PC-9 (cell line): Measurements from ENCODE around the gene HDAC5. TPM values are rescaled to one million over a fixed set of nuclear protein-coding genes. Genes with fewer than 3 reads are reported as not detected.

ENCODE experiments used
- BruUV-seq: library from RNA; stranded (reverse); fragments of 400-500 nt; replicated peaks from 2 replicates; lab custom pipeline; 2021; lab: Mats Ljungman, UMichigan
- CTCF ChIA-PET: fragments of 300-600 bp; sonication (Branson Sonifier 250); formaldehyde crosslinking; loops from one replicate; lab custom pipeline; 2022; ENCODE audit warnings: antibody characterized with exemption; lab: Charles Lee
- POLR2A ChIA-PET: fragments of 300-600 bp; sonication (Branson Sonifier 250); formaldehyde crosslinking; loops from one replicate; lab custom pipeline; 2022; ENCODE audit warnings: antibody characterized with exemption; ENCODE audit not compliant: unreplicated experiment; lab: Charles Lee
- DNase-seq, 2 experiments: peaks; one replicate each; pipeline versions ENCODE4 v3.0.0 to v3.0.0-alpha.2; 2015 to 2022; ENCODE audit warnings: mixed read lengths in 1 of 2
- H2AFZ ChIP-seq: fragments of 200-600 bp; sonication (generic); 2 replicates; pipeline ENCODE4 v1.8.1; 2017; ENCODE audit warnings: antibody characterized with exemption
- H3F3A ChIP-seq: fragments of 200-600 bp; sonication (generic); 2 replicates; pipeline ENCODE4 v1.8.1; 2017; ENCODE audit warnings: antibody characterized with exemption, mild to moderate bottlenecking, low read depth; ENCODE audit not compliant: insufficient read depth
- H3K27ac ChIP-seq: fragments of 200-600 bp; sonication (generic); 2 replicates; pipeline ENCODE4 v1.6.1; 2016; ENCODE audit warnings: mixed run types
- H3K27me3 ChIP-seq: fragments of 200-600 bp; sonication (generic); 2 replicates; pipeline ENCODE4 v1.6.1; 2016; ENCODE audit warnings: low read depth, mixed run types; ENCODE audit not compliant: insufficient read depth
- H3K36me3 ChIP-seq: fragments of 200-600 bp; sonication (generic); 2 replicates; pipeline ENCODE4 v1.6.1; 2016; ENCODE audit warnings: low read depth, mixed run types
- H3K4me1 ChIP-seq: fragments of 200-600 bp; sonication (generic); replicated peaks from 2 replicates; pipeline ENCODE4 v1.6.1; 2016; ENCODE audit warnings: mixed run types; ENCODE audit not compliant: insufficient read depth
- H3K4me2 ChIP-seq: fragments of 200-600 bp; sonication (generic); 2 replicates; pipeline ENCODE4 v1.6.1; 2017; ENCODE audit warnings: mixed run types
- H3K4me3 ChIP-seq: fragments of 200-600 bp; sonication (generic); 2 replicates; pipeline ENCODE4 v1.6.1; 2016; ENCODE audit warnings: mixed run types
- H3K79me2 ChIP-seq: fragments of 200-600 bp; sonication (generic); 2 replicates; pipeline ENCODE4 v1.6.1; 2017; ENCODE audit warnings: low read depth, mixed run types
- H3K9me2 ChIP-seq: fragments of 200-600 bp; sonication (generic); 2 replicates; pipeline ENCODE4 v1.8.1; 2017; ENCODE audit warnings: mild to moderate bottlenecking; ENCODE audit not compliant: insufficient read depth
- H3K9me3 ChIP-seq: fragments of 200-600 bp; sonication (generic); 2 replicates; pipeline ENCODE4 v1.8.1; 2016; ENCODE audit warnings: low read depth; ENCODE audit not compliant: insufficient read depth
- H4K20me1 ChIP-seq: fragments of 200-600 bp; sonication (generic); 2 replicates; pipeline ENCODE4 v1.8.1; 2017; ENCODE audit not compliant: insufficient read depth
- CTCF ChIP-seq: fragments of 200-600 bp; sonication (generic); conservative IDR thresholded peaks from 2 replicates; pipeline ENCODE4 v1.6.1; 2017; ENCODE audit warnings: mixed run types, antibody characterized with exemption, mild to moderate bottlenecking, moderate library complexity
- EZH2 ChIP-seq: fragments of 200-600 bp; sonication (generic); IDR thresholded peaks from 2 replicates; pipeline ENCODE4 v1.8.0; 2017; ENCODE audit warnings: antibody characterized with exemption, low read depth
- intact Hi-C: fragments of 100-400 bp; cut with micrococcal nuclease; formaldehyde crosslinking; loops from one replicate; pipeline ENCODE4 v1.10.0; 2022; ENCODE audit not compliant: unreplicated experiment
- total RNA-seq: library from RNA; stranded (reverse); gene quantifications from 2 replicates; pipeline ENCODE4 v1.2.3, GENCODE V29; 2021

HDAC5 gene
- total RNA-seq, 1 experiment from 2014 or later = 24.0 TPM

- TF ChIP-seq CTCF (no peak), EZH2 (no peak)
- Histone ChIP-seq H3F3A (peaks cover 6% of the 10 kb centered on the region), H3K9me3 (no peaks in the 10 kb centered on the region), H3K4me2 (no peak overlapping the region), H3K4me3 (no peak overlapping the region), H3K27ac (no peak overlapping the region), H3K79me2 (no peaks in the 10 kb centered on the region), H3K4me1 (peaks cover 13% of the 10 kb centered on the region), H3K9me2 (no peaks in the 10 kb centered on the region), H2AFZ (no peak overlapping the region), H4K20me1 (no peaks in the 10 kb centered on the region), H3K36me3 (no peaks in the 10 kb centered on the region), H3K27me3 (no peaks in the 10 kb centered on the region)
- POLR2A ChIA-PET = interaction anchor here (0.6 kb wide), 1 partner anchor 41 kb away, joined by 3 read pairs; the partner anchor contains the start of gene HDAC5
- intact Hi-C loops = no loop called here
- CTCF ChIA-PET = interaction anchor here (0.6 kb wide), 1 partner anchor 241 kb away, joined by 3 read pairs; no protein-coding TSS in a partner anchor
- BruUV-seq = no TSS peak
- peak in 1 of 2 experiments; percentile 40 for DNase-seq
Measured at GRCh38 chr17:44082256-44082927, 41.0 kb downstream of the HDAC5 start.

- H3K9me3 ChIP-seq = no peaks in the 10 kb centered on the region
- CTCF ChIA-PET = no interaction called here
- H3K27me3 ChIP-seq = no peaks in the 10 kb centered on the region
- POLR2A ChIA-PET = interaction anchor here (0.6 kb wide), 1 partner anchor 33 kb away, joined by 7 read pairs; no protein-coding TSS in a partner anchor
- peaks cover 6% of the 10 kb centered on the region for H3K4me1 ChIP-seq
- H4K20me1 ChIP-seq = no peaks in the 10 kb centered on the region
- H3K4me3 ChIP-seq = no peak overlapping the region
- no peaks in the 10 kb centered on the region for H3K79me2 ChIP-seq
- no peak overlapping the region for H3K27ac ChIP-seq
- intact Hi-C loops = no loop called here
- H2AFZ ChIP-seq = no peak overlapping the region
- no peak overlapping the region for H3K4me2 ChIP-seq
- BruUV-seq = TSS peak; percentile 18
- no peaks in the 10 kb centered on the region for H3K36me3 ChIP-seq
- peaks cover 6% of the 10 kb centered on the region for H3F3A ChIP-seq
- no peaks in the 10 kb centered on the region for H3K9me2 ChIP-seq
- TF ChIP-seq CTCF = no peak
- TF ChIP-seq EZH2 = no peak
- DNase-seq = no peak
Measured at GRCh38 chr17:44081681-44082080, 41.8 kb downstream of the HDAC5 start.

- Histone ChIP-seq H4K20me1 (no peaks in the 10 kb centered on the region), H3K9me3 (no peaks in the 10 kb centered on the region), H3K27ac (no peak overlapping the region), H3K4me3 (no peak overlapping the region), H2AFZ (no peak overlapping the region), H3K9me2 (no peaks in the 10 kb centered on the region), H3K79me2 (no peaks in the 10 kb centered on the region), H3K4me2 (no peak overlapping the region), H3K36me3 (0 out of 2 replicates have a peak, but pooled peaks cover 4% of the 10 kb centered on the region), H3K4me1 (no peaks in the 10 kb centered on the region), H3K27me3 (no peaks in the 10 kb centered on the region), H3F3A (no peaks in the 10 kb centered on the region; the same call in 1 of the 2 replicates)
- no peak for DNase-seq
- TF ChIP-seq EZH2 (no peak), CTCF (no peak)
- intact Hi-C loops = loop anchor here (10.0 kb wide), 1 partner anchor 265 kb away; the partner anchor contains the start of gene GRN
- ChIA-PET CTCF (no interaction called here), POLR2A (no interaction called here)
- no TSS peak for BruUV-seq
Measured at GRCh38 chr17:44079877-44080821, 43.3 kb downstream of the HDAC5 start.
